Adrenal gland (tissue), 5 donors: ENCODE measurements around the gene HDGF.

Experiments
- POLR2A ChIP-seq, 2 donors: fragments of 450-650 bp; IDR thresholded peaks; one replicate each; pipeline ENCODE4 v1.6.1; 2017; ENCODE audit warnings: antibody characterized with exemption in 2 of 2, mild to moderate bottlenecking in 2 of 2, moderate library complexity in 1 of 2
- TF ChIP-seq, protein P1 (sequence below), 6 experiments: fragments of 450-650 bp in 4 of 6; fragments of 200-600 bp in 2 of 6; sonication (generic) in 1 of 6; IDR thresholded peaks; 1 replicate in 5 of 6; 2 replicates in 1 of 6; pipeline versions ENCODE4 v1.5.1 to v1.8.0; 2016 to 2021; ENCODE audit warnings: antibody characterized with exemption in 6 of 6, mild to moderate bottlenecking in 2 of 6, moderate library complexity in 1 of 6
- donor health status: DM: no; HTN: no; CAD: no.

DNA sequence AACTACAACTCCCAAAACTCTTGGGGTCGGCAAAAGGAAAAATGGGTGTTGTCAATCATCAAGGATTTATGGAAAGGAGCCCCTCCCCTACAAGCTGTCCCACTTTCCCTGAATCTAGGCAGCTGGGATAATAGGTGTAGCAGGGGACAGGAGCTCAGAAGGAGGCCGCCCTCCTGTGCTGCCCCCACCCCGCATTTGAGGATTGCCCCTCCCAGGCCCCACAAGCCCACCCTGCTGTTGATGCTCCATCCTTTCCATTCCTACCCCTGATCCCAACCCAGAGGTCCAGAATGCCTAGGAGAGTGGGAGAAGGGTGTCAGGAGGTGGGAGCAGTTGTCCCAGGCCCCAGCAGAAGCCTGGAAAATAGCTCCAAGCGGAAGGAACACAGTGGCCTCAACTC is 8.7 kb downstream of the HDGF start:
- TF ChIP-seq, protein P1, sequence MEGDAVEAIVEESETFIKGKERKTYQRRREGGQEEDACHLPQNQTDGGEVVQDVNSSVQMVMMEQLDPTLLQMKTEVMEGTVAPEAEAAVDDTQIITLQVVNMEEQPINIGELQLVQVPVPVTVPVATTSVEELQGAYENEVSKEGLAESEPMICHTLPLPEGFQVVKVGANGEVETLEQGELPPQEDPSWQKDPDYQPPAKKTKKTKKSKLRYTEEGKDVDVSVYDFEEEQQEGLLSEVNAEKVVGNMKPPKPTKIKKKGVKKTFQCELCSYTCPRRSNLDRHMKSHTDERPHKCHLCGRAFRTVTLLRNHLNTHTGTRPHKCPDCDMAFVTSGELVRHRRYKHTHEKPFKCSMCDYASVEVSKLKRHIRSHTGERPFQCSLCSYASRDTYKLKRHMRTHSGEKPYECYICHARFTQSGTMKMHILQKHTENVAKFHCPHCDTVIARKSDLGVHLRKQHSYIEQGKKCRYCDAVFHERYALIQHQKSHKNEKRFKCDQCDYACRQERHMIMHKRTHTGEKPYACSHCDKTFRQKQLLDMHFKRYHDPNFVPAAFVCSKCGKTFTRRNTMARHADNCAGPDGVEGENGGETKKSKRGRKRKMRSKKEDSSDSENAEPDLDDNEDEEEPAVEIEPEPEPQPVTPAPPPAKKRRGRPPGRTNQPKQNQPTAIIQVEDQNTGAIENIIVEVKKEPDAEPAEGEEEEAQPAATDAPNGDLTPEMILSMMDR (IDR thresholded peaks at IDR 0.05) = no peak
- no peak for TF ChIP-seq POLR2A (IDR thresholded peaks at IDR 0.05)
